ENCODE results near the gene MYO7B.
A peak's percentile ranks its signal among the peaks of the same experiment; 100 is the strongest.

MYO7B gene

DNA sequence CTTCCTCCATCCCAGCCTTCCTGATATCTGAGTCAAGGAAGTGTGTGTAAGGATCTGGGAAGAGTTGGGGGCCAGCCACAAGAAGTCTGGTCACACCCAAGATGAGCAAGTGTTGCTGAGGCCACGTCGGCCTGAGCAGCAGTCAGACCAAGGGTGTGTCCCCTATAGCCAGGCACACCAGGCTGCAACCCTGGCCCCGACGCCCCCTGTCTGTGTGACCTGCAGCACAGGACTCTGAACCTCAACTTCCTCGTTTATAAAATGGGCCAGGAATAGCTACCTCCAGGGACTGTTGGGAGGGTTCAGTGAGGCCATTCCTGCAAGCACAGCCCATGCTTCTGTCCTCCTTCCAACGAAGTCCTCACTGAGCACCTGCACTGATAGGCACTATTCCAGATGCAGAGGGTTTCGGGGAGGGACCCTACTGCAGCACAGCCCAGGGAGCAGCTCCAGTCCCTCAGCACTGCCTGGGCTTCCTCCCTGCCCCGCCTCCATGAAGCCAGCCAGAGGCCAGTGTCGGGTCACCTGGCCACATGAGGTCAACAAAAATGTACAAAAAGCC lies 126.5 kb downstream of the MYO7B start:
- no peaks in the 10 kb centered on the region for H3K36me3 ChIP-seq (ENCODE audit: control insufficient read depth, insufficient read depth, low read length)
- no peak overlapping the region for H3K4me3 ChIP-seq (ENCODE audit: low read depth, low read length)
- H3K79me2 ChIP-seq, result no peaks in the 10 kb centered on the region
- H3K27ac ChIP-seq, result no peak overlapping the region
- no peaks in the 10 kb centered on the region for H3K4me1 ChIP-seq
- no peak overlapping the region for H3K4me2 ChIP-seq (ENCODE audit: low read length)
- H3K9ac ChIP-seq, result no peak overlapping the region
- H3K9me3 ChIP-seq (ENCODE audit: control insufficient read depth, low read length), result no peaks in the 10 kb centered on the region
- no peaks in the 10 kb centered on the region for H3K27me3 ChIP-seq (ENCODE audit: control insufficient read depth, insufficient read depth, low read length)
- H2AFZ ChIP-seq, result no peak overlapping the region
- TF ChIP-seq, protein P1, sequence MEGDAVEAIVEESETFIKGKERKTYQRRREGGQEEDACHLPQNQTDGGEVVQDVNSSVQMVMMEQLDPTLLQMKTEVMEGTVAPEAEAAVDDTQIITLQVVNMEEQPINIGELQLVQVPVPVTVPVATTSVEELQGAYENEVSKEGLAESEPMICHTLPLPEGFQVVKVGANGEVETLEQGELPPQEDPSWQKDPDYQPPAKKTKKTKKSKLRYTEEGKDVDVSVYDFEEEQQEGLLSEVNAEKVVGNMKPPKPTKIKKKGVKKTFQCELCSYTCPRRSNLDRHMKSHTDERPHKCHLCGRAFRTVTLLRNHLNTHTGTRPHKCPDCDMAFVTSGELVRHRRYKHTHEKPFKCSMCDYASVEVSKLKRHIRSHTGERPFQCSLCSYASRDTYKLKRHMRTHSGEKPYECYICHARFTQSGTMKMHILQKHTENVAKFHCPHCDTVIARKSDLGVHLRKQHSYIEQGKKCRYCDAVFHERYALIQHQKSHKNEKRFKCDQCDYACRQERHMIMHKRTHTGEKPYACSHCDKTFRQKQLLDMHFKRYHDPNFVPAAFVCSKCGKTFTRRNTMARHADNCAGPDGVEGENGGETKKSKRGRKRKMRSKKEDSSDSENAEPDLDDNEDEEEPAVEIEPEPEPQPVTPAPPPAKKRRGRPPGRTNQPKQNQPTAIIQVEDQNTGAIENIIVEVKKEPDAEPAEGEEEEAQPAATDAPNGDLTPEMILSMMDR (IDR thresholded peaks at IDR 0.05), result no peak

DNA sequence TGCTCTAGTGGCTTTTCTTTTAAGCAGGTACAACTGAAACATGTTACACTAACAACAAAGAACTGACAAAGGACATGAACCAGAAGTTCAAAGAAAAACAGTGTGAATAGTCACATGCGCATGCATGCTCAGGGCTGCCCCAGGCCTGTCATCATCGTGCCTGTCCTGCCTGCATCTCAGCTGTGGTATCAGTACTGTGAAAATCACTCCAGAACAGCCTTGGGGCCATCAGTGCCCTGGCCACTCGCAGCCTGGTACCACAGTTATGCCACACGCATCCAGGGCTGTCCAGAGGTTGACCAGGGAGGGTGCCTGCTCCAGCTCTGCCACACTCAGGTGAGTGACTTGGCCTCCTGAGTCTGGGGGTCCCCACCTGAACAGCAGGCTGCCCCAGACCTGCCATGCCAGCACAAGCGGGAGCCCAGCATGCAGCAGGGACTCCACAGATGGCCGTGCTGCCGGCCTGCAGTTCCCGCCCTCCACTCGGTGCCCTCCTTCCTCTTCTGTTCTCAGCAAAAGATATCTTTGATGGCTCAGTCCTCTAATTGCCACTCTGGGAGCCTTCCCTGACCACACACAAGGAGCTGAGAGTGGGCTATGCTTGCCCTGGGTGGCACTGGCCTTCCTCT lies 127.6 kb downstream of the MYO7B start:
- H2AFZ ChIP-seq, result no peak overlapping the region
- no peaks in the 10 kb centered on the region for H3K27me3 ChIP-seq (ENCODE audit: control insufficient read depth, insufficient read depth, low read length)
- H3K79me2 ChIP-seq, result no peaks in the 10 kb centered on the region
- H3K36me3 ChIP-seq (ENCODE audit: control insufficient read depth, insufficient read depth, low read length), result no peaks in the 10 kb centered on the region
- H3K9ac ChIP-seq, result no peak overlapping the region
- no peak overlapping the region for H3K4me3 ChIP-seq (ENCODE audit: low read depth, low read length)
- TF ChIP-seq, protein P1 (IDR thresholded peaks at IDR 0.05), result no peak
- no peak overlapping the region for H3K27ac ChIP-seq
- H3K4me1 ChIP-seq, result no peaks in the 10 kb centered on the region
- H3K9me3 ChIP-seq (ENCODE audit: control insufficient read depth, low read length), result no peaks in the 10 kb centered on the region
- no peak overlapping the region for H3K4me2 ChIP-seq (ENCODE audit: low read length)

DNA sequence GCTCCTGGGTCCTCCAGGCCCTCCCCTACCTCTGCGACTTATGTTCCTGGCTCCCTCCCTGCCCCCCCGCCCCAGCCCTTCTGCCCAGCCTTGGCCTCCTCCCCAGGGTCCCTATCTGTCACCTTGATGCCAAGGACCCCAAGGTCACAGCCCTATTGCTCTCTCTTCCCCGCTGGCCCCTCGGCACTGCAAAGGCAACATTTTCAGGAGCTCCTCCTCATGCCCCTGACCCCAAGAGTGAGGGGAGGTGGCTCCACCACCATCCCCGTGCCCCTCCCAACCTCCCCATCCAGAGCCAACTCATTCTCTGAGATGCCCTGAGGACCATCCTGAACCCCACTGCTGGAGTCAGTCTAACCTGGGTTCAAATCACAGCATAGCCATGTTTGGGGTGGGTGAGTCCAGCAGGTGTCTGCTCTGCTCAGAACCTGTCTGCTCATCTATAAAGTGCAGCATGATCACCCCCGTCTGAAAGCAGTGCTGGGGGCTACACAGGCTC lies 128.1 kb downstream of the MYO7B start:
- no peaks in the 10 kb centered on the region for H3K79me2 ChIP-seq
- no peaks in the 10 kb centered on the region for H3K4me1 ChIP-seq
- no peak overlapping the region for H3K27ac ChIP-seq
- H3K4me2 ChIP-seq (ENCODE audit: low read length), result peak overlapping the region; percentile 39
- H3K9ac ChIP-seq, result no peak overlapping the region
- no peak overlapping the region for H3K4me3 ChIP-seq (ENCODE audit: low read depth, low read length)
- no peaks in the 10 kb centered on the region for H3K36me3 ChIP-seq (ENCODE audit: control insufficient read depth, insufficient read depth, low read length)
- H2AFZ ChIP-seq, result no peak overlapping the region
- H3K27me3 ChIP-seq (ENCODE audit: control insufficient read depth, insufficient read depth, low read length), result no peaks in the 10 kb centered on the region
- no peaks in the 10 kb centered on the region for H3K9me3 ChIP-seq (ENCODE audit: control insufficient read depth, low read length)
- TF ChIP-seq, protein P1 (IDR thresholded peaks at IDR 0.05), result no peak

DNA sequence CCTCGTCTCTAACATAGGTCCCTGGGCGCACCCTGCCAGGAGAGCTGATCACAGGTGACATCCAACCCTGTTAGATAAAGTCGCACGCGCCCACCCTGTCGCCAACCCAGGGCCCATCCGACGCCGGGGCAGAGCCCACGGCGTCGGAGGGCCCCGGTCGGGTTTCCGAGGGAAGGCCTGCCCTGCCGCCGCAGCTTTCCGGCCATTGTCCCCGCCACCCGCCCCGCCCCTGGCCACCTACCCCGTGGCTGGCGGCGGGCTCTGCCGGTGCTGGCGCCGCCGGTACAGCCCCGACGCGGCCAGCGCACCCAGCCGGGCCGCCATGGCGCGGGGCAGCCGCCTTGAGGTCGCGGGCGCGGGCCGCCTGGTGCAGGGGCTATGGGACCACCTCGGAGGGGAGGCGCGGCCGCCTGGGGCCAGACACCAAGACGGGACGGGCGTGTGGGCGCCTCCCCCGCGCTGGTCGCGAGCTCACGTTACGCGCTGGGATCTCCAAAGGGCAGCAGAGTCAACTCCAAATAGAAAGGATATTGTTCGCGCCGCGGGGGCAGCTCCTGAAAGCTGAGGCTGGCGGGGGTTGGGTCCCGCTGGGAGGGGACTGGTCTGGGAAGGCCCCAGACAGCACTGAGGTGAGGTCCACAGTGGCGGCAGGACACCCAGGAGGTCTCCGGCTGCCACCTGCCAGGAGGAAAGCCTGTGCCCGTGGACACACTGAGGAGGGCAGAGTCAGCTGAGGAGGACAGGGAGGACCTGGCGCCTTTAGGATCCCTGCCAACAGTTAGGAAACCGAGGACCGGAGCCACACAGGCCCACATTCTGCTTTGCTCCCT lies 128.8 kb downstream of the MYO7B start:
- Histone ChIP-seq H3K4me1 (no peaks in the 10 kb centered on the region), H3K4me3 (ENCODE audit: low read depth, low read length) (no peak overlapping the region), H3K9me3 (ENCODE audit: control insufficient read depth, low read length) (no peaks in the 10 kb centered on the region), H3K36me3 (ENCODE audit: control insufficient read depth, insufficient read depth, low read length) (no peaks in the 10 kb centered on the region), H3K27me3 (ENCODE audit: control insufficient read depth, insufficient read depth, low read length) (no peaks in the 10 kb centered on the region), H3K9ac (no peak overlapping the region), H3K27ac (peak overlapping the region; percentile 8), H3K79me2 (no peaks in the 10 kb centered on the region), H2AFZ (peak overlapping the region; percentile 56), H3K4me2 (ENCODE audit: low read length) (peak overlapping the region; percentile 39)
- TF ChIP-seq, protein P1 (IDR thresholded peaks at IDR 0.05), result no peak

Measured in parathyroid adenoma (tissue), 2 donors.